HCT116 (cell line): ENCODE results near the gene APOBEC3G. TPM values are rescaled to one million over a fixed set of nuclear protein-coding genes. Genes with fewer than 3 reads are reported as not detected.
"Not testable (repeated sequence)": the region's sequence is repeated elsewhere in the genome, so short reads cannot be mapped to it uniquely, and the experiment has no call there.

Experiments used
- ATAC-seq: fragments of 200-7000 bp; cut with Tn5 transposase; 2 replicates; pipeline ENCODE4 v1.9.1; 2020; ENCODE audit warnings: mild to moderate bottlenecking, moderate library complexity
- BruUV-seq: library from RNA; stranded (reverse); fragments of 400-500 nt; replicated peaks from 2 replicates; lab custom pipeline; 2021; lab: Mats Ljungman, UMichigan
- CTCF ChIA-PET: fragments of 300-600 bp; sonication (Branson Sonifier 250); formaldehyde crosslinking; loops from one replicate; lab custom pipeline; 2021; ENCODE audit warnings: antibody characterized with exemption; lab: Charles Lee
- POLR2A ChIA-PET: fragments of 300-600, 350-600 bp; sonication (Branson Sonifier 250); formaldehyde crosslinking; loops from one replicate; lab custom pipeline; 2021; ENCODE audit warnings: antibody characterized with exemption; lab: Charles Lee
- RAD21 ChIA-PET, 2 experiments: fragments of 300-600 bp; sonication (Branson Sonifier 250); formaldehyde crosslinking; loops; one replicate each; lab custom pipeline; 2023; ENCODE audit warnings: low total read pairs in 2 of 2; ENCODE audit not compliant: uncharacterized antibody in 2 of 2, unreplicated experiment in 2 of 2, low non-redundant PET in 1 of 2; lab: Charles Lee
- DNase-seq: peaks from one replicate; pipeline ENCODE4 v3.0.0-alpha.2; 2010; ENCODE audit warnings: low read depth, low spot score
- H2AFZ ChIP-seq: fragments of 200-600 bp; shearing (Covaris generic), sonication (generic); 2 replicates; pipeline ENCODE4 v1.6.1; 2017; ENCODE audit warnings: low read depth, mixed run types, mixed read lengths, antibody characterized with exemption, low read length; ENCODE audit not compliant: poor library complexity, severe bottlenecking
- H3K27ac ChIP-seq: 2 replicates; pipeline ENCODE4 v1.5.1; 2012; ENCODE audit warnings: low read depth, low read length
- H3K27me3 ChIP-seq: fragments of 200-600 bp; sonication (generic); 2 replicates; pipeline ENCODE4 v1.6.1; 2016; ENCODE audit warnings: mixed run types, low read length, mixed read lengths; ENCODE audit not compliant: insufficient read depth
- H3K36me3 ChIP-seq, 2 experiments: fragments of 200-500 bp in 1 of 2; fragments of 200-600 bp in 1 of 2; sonication (Bioruptor generic) in 1 of 2; sonication (generic) in 1 of 2; 2 replicates each; pipeline versions ENCODE4 v1.5.1 to v1.6.1; 2014 to 2016; ENCODE audit warnings: low read length in 2 of 2, inconsistent platforms in 1 of 2, mixed read lengths in 1 of 2, mixed run types in 1 of 2; ENCODE audit not compliant: insufficient read depth in 2 of 2, control insufficient read depth in 1 of 2
- H3K4me1 ChIP-seq, 2 experiments: fragments of 200-600 bp in 1 of 2; sonication (generic) in 1 of 2; 2 replicates each; pipeline versions ENCODE4 v1.5.1 to v1.6.1; 2012 to 2017; ENCODE audit warnings: low read length in 2 of 2, inconsistent platforms in 1 of 2, mild to moderate bottlenecking in 1 of 2, mixed read lengths in 1 of 2, mixed run types in 1 of 2, moderate library complexity in 1 of 2; ENCODE audit not compliant: insufficient read depth in 2 of 2, control insufficient read depth in 1 of 2
- H3K4me2 ChIP-seq: fragments of 200-600 bp; sonication (generic); 2 replicates; pipeline ENCODE4 v1.6.1; 2017; ENCODE audit warnings: mixed run types, low read length, mixed read lengths
- H3K4me3 ChIP-seq, 2 experiments: fragments of 200-600 bp in 1 of 2; sonication (generic) in 1 of 2; replicated peaks in 1 of 2; 2 replicates each; pipeline ENCODE4 v1.5.1; 2011 to 2016; ENCODE audit warnings: low read length in 2 of 2, control low read depth in 1 of 2, low read depth in 1 of 2, mild to moderate bottlenecking in 1 of 2, mixed read lengths in 1 of 2, mixed run types in 1 of 2
- H3K79me2 ChIP-seq: fragments of 200-600 bp; sonication (generic); 2 replicates; pipeline ENCODE4 v1.6.1; 2017; ENCODE audit warnings: mild to moderate bottlenecking, mixed run types, low read length, moderate library complexity, mixed read lengths; ENCODE audit not compliant: insufficient read depth
- H3K9ac ChIP-seq: fragments of 200-600 bp; sonication (generic); 2 replicates; pipeline ENCODE4 v1.6.1; 2016; ENCODE audit warnings: low read length, mixed read lengths
- H3K9me2 ChIP-seq: fragments of 200-600 bp; sonication (generic), shearing (Covaris generic); 2 replicates; pipeline ENCODE4 v1.6.1; 2017; ENCODE audit warnings: mixed run types, mild to moderate bottlenecking, moderate library complexity; ENCODE audit not compliant: insufficient read depth
- H3K9me3 ChIP-seq, 2 experiments: fragments of 200-500 bp in 1 of 2; fragments of 200-600 bp in 1 of 2; sonication (Bioruptor generic) in 1 of 2; sonication (generic) in 1 of 2; 2 replicates each; pipeline ENCODE4 v1.6.1; 2014 to 2017; ENCODE audit warnings: low read length in 2 of 2, mixed read lengths in 2 of 2, inconsistent platforms in 1 of 2, low read depth in 1 of 2, mild to moderate bottlenecking in 1 of 2, mixed run types in 1 of 2, moderate library complexity in 1 of 2; ENCODE audit not compliant: control insufficient read depth in 1 of 2, insufficient read depth in 1 of 2
- H4K20me1 ChIP-seq: fragments of 200-600 bp; sonication (generic), shearing (Covaris generic); 2 replicates; pipeline ENCODE4 v1.6.1; 2017; ENCODE audit warnings: mixed run types, mild to moderate bottlenecking, moderate library complexity; ENCODE audit not compliant: insufficient read depth
- CEBPB ChIP-seq: IDR thresholded peaks from 2 replicates; pipeline ENCODE4 v1.6.1; 2012; ENCODE audit warnings: low read depth
- ELF1 ChIP-seq: IDR thresholded peaks from 2 replicates; pipeline ENCODE4 v1.6.1; 2012; ENCODE audit warnings: low read depth, borderline replicate concordance
- EZH2phosphoT487 ChIP-seq: fragments of 200-600 bp; IDR thresholded peaks from 2 replicates; pipeline ENCODE4 v1.6.1; 2018; ENCODE audit warnings: antibody characterized with exemption, borderline replicate concordance
- POLR2A ChIP-seq: IDR thresholded peaks from 2 replicates; pipeline ENCODE4 v1.7.0; 2011; ENCODE audit warnings: borderline replicate concordance; ENCODE audit not compliant: insufficient read depth, insufficient read length; ENCODE audit errors: extremely low read depth
- POLR2AphosphoS5 ChIP-seq: IDR thresholded peaks from 2 replicates; pipeline ENCODE4 v1.6.1; 2011; ENCODE audit warnings: mild to moderate bottlenecking, low read depth, low read length, moderate library complexity
- RAD21 ChIP-seq: IDR thresholded peaks from 2 replicates; pipeline ENCODE4 v1.6.1; 2012; ENCODE audit warnings: low read depth, mild to moderate bottlenecking
- SP1 ChIP-seq: IDR thresholded peaks from 2 replicates; pipeline ENCODE4 v1.6.1; 2012; ENCODE audit warnings: low read depth
- SRF ChIP-seq: IDR thresholded peaks from 2 replicates; pipeline ENCODE4 v1.6.1; 2012; ENCODE audit warnings: low read depth
- TCF7L2 ChIP-seq: IDR thresholded peaks from 2 replicates; pipeline ENCODE4 v1.7.0; 2011; ENCODE audit warnings: borderline replicate concordance, inconsistent platforms; ENCODE audit not compliant: insufficient read depth, insufficient read length; ENCODE audit errors: extremely low read depth
- YY1 ChIP-seq: IDR thresholded peaks from 2 replicates; pipeline ENCODE4 v1.6.1; 2011; ENCODE audit warnings: low read length, low read depth, moderate library complexity, mild to moderate bottlenecking; ENCODE audit not compliant: insufficient replicate concordance; ENCODE audit errors: extremely low read depth
- intact Hi-C: fragments of 100-400 bp; cut with micrococcal nuclease; formaldehyde crosslinking; loops from 2 replicates; pipeline ENCODE4 v1.10.0; 2022
- total RNA-seq: library from RNA; stranded (reverse); gene quantifications from one replicate; pipeline ENCODE4 v1.2.1, GENCODE V29; 2021; ENCODE audit not compliant: unreplicated experiment

APOBEC3G gene
- total RNA-seq, 1 experiment from 2014 or later: 0.71 TPM

DNA sequence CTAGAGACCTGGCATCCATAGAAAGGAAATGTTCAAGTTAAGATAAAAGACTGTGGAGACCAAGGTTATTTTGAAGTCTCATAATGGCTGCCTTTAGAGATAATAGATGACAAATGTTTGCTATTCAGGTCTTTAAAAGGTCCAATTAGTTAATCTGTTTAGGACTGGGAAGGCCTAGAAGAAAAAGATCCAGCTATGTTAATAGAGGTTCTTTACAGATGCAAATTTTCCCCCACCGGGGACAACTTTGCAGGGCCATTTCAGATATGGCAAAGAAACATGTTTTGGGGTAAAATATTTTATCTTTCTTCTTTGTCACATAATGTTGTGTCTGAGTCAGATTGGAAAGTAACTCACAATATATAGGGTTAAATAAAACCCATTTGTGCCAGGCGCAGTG, 3.1 kb upstream of the APOBEC3G start:
- Histone ChIP-seq H4K20me1 (no peaks in the 10 kb centered on the region), H3K79me2 (no peaks in the 10 kb centered on the region), H3K4me3 (no peak overlapping the region), H3K4me2 (no peak overlapping the region), H3K27ac (no peak overlapping the region), H2AFZ (no peak overlapping the region), H3K36me3 (no peaks in the 10 kb centered on the region), H3K4me1 (no peaks in the 10 kb centered on the region), H3K9me2 (no peaks in the 10 kb centered on the region), H3K9me3 (no peaks in the 10 kb centered on the region), H3K9ac (no peak overlapping the region), H3K27me3 (no peaks in the 10 kb centered on the region)
- RAD21 ChIA-PET: no interaction called here
- BruUV-seq: no TSS peak
- DNase-seq: no peak
- CTCF ChIA-PET: no interaction called here
- no peak for ATAC-seq
- intact Hi-C loops: no loop called here
- POLR2A ChIA-PET: no interaction called here
- TF ChIP-seq POLR2A (no peak), SP1 (no peak), RAD21 (no peak), ELF1 (no peak), EZH2phosphoT487 (no peak), CEBPB (no peak), TCF7L2 (no peak), SRF (no peak), YY1 (no peak), POLR2AphosphoS5 (no peak)

- CTCF ChIA-PET, H3K9me2 ChIP-seq, BruUV-seq, DNase-seq, H3K4me3 ChIP-seq, H3K4me2 ChIP-seq, H3K9ac ChIP-seq, H2AFZ ChIP-seq, H3K27me3 ChIP-seq, H3K9me3 ChIP-seq, RAD21 ChIA-PET, H3K79me2 ChIP-seq, H4K20me1 ChIP-seq, intact Hi-C loops, H3K4me1 ChIP-seq, H3K27ac ChIP-seq, POLR2A ChIA-PET, H3K36me3 ChIP-seq: not testable (repeated sequence)
- ATAC-seq: peak; percentile 91
These were observed 685 bp upstream of the APOBEC3G start for GRCh38 chr22:39076155-39077025.

GRCh38 chr22:39077912-39078311, 837 bp downstream of the APOBEC3G start:
- H3K4me3 ChIP-seq, H3K79me2 ChIP-seq, H3K9ac ChIP-seq, H3K4me1 ChIP-seq, H2AFZ ChIP-seq, H3K9me3 ChIP-seq, ATAC-seq, H3K27ac ChIP-seq, RAD21 ChIA-PET, intact Hi-C loops, DNase-seq, H4K20me1 ChIP-seq, CTCF ChIA-PET, H3K4me2 ChIP-seq, BruUV-seq, H3K36me3 ChIP-seq, H3K9me2 ChIP-seq, H3K27me3 ChIP-seq: not testable (repeated sequence)
- POLR2A ChIA-PET: interaction anchor here (0.7 kb wide), 1 partner anchor 936 kb away, joined by 3 read pairs; no protein-coding TSS in a partner anchor
